Measurements from ENCODE around the gene ZNHIT3. TPM values are rescaled to one million over a fixed set of nuclear protein-coding genes. Genes with fewer than 3 reads are reported as not detected.

ZNHIT3 gene
- total and polyA plus RNA-seq, 2 of the 4 experiments (the other 2 are of a cell fraction) = 27.8 to 52.3 TPM

DNA sequence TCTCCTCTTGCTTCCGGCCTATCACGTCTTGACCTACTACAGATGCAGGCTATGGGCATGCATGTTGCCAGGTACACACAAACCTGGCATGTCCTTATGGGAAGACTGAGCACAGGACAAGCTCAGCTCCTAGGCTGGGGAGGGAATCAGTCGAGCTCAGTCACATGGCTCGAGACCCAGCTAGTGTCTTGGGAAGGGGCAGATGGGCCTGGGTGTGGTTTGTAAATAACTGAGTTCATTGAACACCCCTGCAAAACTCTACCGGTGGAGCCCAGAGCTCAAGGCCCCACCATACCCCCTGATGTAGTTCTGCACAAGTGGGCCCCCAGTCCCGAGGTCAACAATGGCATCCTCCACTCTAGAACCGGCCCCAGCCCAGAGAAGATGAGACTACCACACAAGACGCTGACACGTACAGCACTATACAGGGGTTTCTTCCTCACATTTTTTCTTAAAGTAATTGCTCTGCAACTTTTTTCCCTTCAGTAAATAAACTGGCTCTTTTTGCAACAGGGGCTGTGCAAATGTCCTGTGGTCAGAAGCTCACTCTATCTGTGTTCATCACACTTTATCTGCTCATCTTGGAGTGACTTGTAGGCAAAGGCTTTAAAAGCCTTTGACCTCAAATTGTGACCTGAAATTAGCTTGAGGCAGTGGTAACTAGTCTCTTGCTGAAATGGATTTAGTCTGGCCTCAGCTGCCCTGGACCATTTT, 22.9 kb downstream of the ZNHIT3 start:
- BruUV-seq (replicated peaks) = no TSS peak
- H4K20me1 ChIP-seq (ENCODE audit: insufficient read depth, low read length) = no peaks in the 10 kb centered on the region
- H4K91ac ChIP-seq (ENCODE audit: insufficient read depth, low read depth, low read length) = no peak overlapping the region
- WGBS, 2 experiments (ENCODE audit: extremely low coverage in 2 of 2, insufficient read length in 1 of 2) = 91% methylated on average over 6 of the region's 9 CpGs; no CpG with 5 or more reads in 1 of the 2 experiments
- POLR2A ChIA-PET (ENCODE audit: unreplicated experiment) = no interaction called here
- H2BK5ac ChIP-seq (ENCODE audit: low read depth, low read length, poor library complexity, severe bottlenecking) = no peak overlapping the region
- H4K8ac ChIP-seq (ENCODE audit: low read depth in 2 of 2, low read length in 2 of 2) = no peak overlapping the region
- no peak overlapping the region for H3K18ac ChIP-seq (ENCODE audit: low read depth, low read length)
- no peak overlapping the region for H3K9ac ChIP-seq (ENCODE audit: low read depth, low read length)
- H4K5ac ChIP-seq (ENCODE audit: low read depth, low read length) = no peak overlapping the region
- no peak overlapping the region for H2AK9ac ChIP-seq (replicated peaks; ENCODE audit: low read depth, low read length, poor library complexity)
- no peak overlapping the region for H3K4ac ChIP-seq (ENCODE audit: low read depth, low read length)
- dilution Hi-C loops (cut with HindIII; ENCODE audit: low sequenced_read_pairs, unreplicated experiment) (no loop called here), intact Hi-C loops (cut with micrococcal nuclease) (no loop called here), in situ Hi-C loops (cut with MboI; ENCODE audit: low sequenced_read_pairs) (no loop called here)
- H2BK20ac ChIP-seq (ENCODE audit: low read depth, low read length) = no peak overlapping the region
- H2BK15ac ChIP-seq (ENCODE audit: low read depth, low read length) = no peak overlapping the region
- ATAC-seq (ENCODE audit: low read depth) = no peak
- H2AFZ ChIP-seq (replicated peaks; ENCODE audit: low read length, poor library complexity) = no peak overlapping the region
- H2AK5ac ChIP-seq (ENCODE audit: low read depth, low read length) = no peak overlapping the region
- H3K36me3 ChIP-seq (ENCODE audit: control insufficient read depth, insufficient read depth, low read length) = peaks cover 50% of the 10 kb centered on the region
- TF ChIP-seq CHD1 (IDR thresholded peaks at IDR 0.05; ENCODE audit: low read depth, low read length) (no peak), MXI1 (IDR thresholded peaks at IDR 0.05; ENCODE audit: borderline replicate concordance, low read depth, low read length) (no peak), BHLHE40 (IDR thresholded peaks at IDR 0.05; ENCODE audit: low read depth, low read length) (no peak), POLR2A (IDR thresholded peaks at IDR 0.05; ENCODE audit: low read depth, low read length) (no peak), MAZ (IDR thresholded peaks at IDR 0.05; ENCODE audit: borderline replicate concordance, low read depth, low read length) (no peak), FOS (IDR thresholded peaks at IDR 0.05; ENCODE audit: low read depth, low read length) (no peak), RCOR1 (IDR thresholded peaks at IDR 0.05; ENCODE audit: insufficient replicate concordance, low read length) (no peak)
- TF ChIP-seq, protein P1, sequence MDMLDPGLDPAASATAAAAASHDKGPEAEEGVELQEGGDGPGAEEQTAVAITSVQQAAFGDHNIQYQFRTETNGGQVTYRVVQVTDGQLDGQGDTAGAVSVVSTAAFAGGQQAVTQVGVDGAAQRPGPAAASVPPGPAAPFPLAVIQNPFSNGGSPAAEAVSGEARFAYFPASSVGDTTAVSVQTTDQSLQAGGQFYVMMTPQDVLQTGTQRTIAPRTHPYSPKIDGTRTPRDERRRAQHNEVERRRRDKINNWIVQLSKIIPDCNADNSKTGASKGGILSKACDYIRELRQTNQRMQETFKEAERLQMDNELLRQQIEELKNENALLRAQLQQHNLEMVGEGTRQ (IDR thresholded peaks at IDR 0.05; ENCODE audit: low read depth, low read length) = no peak
- TF ChIP-seq, protein P2, sequence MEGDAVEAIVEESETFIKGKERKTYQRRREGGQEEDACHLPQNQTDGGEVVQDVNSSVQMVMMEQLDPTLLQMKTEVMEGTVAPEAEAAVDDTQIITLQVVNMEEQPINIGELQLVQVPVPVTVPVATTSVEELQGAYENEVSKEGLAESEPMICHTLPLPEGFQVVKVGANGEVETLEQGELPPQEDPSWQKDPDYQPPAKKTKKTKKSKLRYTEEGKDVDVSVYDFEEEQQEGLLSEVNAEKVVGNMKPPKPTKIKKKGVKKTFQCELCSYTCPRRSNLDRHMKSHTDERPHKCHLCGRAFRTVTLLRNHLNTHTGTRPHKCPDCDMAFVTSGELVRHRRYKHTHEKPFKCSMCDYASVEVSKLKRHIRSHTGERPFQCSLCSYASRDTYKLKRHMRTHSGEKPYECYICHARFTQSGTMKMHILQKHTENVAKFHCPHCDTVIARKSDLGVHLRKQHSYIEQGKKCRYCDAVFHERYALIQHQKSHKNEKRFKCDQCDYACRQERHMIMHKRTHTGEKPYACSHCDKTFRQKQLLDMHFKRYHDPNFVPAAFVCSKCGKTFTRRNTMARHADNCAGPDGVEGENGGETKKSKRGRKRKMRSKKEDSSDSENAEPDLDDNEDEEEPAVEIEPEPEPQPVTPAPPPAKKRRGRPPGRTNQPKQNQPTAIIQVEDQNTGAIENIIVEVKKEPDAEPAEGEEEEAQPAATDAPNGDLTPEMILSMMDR (conservative IDR thresholded peaks at IDR 0.05; ENCODE audit: low read depth, low read length) = no peak
- no peaks in the 10 kb centered on the region for H3K4me1 ChIP-seq (ENCODE audit: control insufficient read depth, insufficient read depth, low read length)
- H3K27me3 ChIP-seq (ENCODE audit: control insufficient read depth, insufficient read depth, low read length) = no peaks in the 10 kb centered on the region
- no peak overlapping the region for H3K4me2 ChIP-seq (ENCODE audit: low read depth, low read length)
- no peak for DNase-seq
- no peak overlapping the region for H2BK120ac ChIP-seq (ENCODE audit: low read depth, low read length)
- no peak overlapping the region for H3K56ac ChIP-seq (ENCODE audit: extremely low read depth, insufficient read depth, low read length)
- H3K27ac ChIP-seq (ENCODE audit: insufficient read depth, low read length) = no peak overlapping the region
- CTCF ChIA-PET = no interaction called here
- H3K14ac ChIP-seq (replicated peaks; ENCODE audit: low read depth, low read length) = no peak overlapping the region
- H3K23ac ChIP-seq (ENCODE audit: low read depth, low read length) = no peak overlapping the region
- H3K9me3 ChIP-seq (ENCODE audit: control insufficient read depth, insufficient read depth, low read length) = no peaks in the 10 kb centered on the region
- peaks cover 11% of the 10 kb centered on the region; the same call in 1 of the 2 replicates for H3K9me1 ChIP-seq (ENCODE audit: insufficient read depth, low read length)
- no peak overlapping the region for H3K4me3 ChIP-seq (ENCODE audit: insufficient read depth, low read depth, low read length)
- H3K79me1 ChIP-seq (ENCODE audit: low read depth in 1 of 2, low read length in 2 of 2) = no peaks in the 10 kb centered on the region

Data from IMR-90 (cell line).